ENCODE results near the gene PTS.

Gene PTS

DNA sequence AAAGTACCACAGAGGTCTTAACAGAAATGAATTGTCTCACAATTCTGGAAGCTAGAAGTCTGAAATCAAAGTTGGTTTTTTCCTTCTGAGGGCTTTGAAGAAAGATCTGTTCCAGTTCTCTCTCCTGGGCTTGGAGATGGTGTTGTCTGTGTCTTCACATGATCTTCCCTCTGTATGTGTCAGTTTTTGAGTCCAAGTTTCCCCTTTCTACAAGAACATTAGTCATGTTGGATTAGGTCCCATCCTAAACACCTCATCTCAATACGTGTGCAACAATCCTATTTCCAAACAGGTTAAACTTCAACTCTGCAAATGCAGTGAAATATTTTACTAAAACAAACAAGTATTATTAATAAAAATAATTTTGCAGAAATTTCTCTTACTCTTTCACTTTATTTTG is 3.1 kb upstream of the PTS start:
- no peak for DNase-seq

DNA sequence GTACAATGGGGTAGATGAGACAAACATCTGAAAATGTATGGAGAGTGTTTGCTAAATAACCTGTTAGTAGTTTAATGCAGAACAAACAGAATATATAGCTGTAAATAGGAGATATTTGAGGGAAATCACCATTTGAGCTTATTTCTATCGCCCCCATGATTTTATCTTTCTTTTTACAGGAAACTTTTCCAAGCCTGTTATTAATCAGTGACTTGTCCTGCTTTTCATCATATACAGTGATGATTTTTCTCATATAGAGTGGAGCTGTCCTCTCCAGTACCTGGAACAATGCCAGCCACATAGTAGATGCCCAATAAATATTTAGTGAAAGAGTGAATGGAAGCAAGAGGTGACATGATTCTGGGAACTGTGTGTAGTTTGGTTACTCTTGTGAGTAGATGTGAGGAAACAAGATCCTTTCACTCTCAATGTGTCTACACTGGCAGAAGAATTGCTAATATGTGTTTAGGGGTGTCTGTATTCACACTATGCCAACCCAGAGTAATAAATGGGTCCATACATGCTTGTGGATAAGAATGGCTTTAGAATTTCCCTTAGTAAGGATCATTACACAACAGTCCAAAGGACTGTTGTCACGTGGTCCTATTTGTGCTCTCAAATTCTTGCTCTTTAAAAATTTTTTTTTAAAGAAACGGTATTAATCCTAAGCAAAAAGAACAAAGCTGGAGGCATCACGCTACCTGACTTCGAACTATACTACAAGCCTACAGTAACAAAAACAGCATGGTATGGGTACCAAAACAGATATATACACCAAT is 2.3 kb upstream of the PTS start:
- no peak for DNase-seq

DNA sequence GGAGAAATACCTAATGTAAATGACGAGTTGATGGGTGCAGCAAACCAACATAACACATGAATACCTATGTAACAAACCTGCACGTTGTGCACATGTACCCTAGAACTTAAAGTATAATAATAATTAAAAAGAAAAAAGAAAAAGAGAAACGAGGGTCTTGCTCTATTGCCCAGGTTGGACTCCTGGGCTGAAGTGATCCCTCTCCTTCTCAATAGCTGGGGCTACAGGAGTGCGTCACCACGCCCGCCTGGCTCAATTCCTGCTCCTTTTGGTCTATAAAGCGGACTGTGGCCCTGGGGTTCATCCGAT is 521 bp upstream of the PTS start:
- DNase-seq = no peak

DNA sequence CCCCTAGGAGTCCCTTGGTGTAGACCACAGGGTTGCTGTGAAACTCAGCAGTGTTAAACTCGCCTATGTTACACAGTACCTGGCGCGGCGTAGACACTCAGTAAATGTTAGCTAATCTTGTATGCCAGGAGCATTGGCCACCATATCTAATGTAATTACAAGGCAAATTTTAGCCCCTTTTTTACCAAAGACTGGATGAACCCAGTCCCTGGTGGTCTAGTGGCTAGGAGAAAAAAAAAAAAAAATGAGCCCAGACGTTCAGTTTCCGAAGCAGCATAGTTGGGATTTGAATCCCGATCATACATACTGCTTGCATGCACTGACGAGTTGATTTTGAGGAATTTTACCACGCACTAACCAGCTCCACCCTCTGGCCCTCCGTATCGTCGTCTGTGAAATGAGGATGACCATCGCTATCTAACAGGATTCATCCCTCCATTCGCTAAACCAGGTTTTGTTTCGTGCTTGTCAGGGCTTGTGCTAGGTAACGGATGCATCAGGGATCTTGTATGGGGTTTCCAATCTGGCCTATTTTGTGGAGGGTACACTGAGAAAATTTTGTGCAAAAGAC is 688 bp downstream of the PTS start:
- DNase-seq = no peak

DNA sequence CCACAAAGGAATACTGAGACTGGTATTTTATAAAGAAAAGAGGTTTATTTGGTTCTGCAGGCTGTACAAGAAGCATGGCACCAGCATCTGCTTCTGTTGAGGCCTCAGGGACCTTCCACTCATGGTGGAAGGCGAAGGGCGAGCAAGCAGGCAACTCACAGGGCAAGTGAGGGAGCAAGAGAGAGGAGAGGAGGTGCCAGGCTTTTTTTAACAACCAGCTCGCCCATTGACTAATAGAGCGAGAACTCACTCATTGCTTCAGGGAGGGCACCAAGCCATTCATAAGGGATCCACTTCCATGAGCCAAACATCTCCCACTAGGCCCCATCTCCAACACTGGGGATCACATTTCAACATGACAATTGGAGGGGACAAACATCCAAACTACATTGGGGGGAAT is 1.2 kb downstream of the PTS start:
- no peak for DNase-seq

DNA sequence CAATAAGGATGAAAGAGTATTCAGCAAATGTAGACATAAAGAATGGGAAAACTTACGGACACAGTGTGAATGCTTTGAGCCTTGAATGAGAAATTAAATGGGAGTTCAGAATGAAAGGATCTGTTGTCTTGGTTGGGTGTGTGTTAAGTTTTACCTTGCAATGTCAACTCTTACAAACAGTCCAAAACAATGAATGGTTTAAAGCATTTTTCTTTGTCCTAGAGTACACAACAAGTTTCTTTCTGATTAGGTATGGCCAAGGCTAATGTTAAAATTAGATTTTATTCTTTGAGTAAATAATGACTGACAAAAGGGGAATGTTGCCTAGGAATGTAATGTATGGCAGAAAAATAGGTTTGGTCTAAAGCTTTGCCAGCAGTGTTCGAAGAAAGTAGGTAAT is 2.5 kb downstream of the PTS start:
- DNase-seq = no peak

DNA sequence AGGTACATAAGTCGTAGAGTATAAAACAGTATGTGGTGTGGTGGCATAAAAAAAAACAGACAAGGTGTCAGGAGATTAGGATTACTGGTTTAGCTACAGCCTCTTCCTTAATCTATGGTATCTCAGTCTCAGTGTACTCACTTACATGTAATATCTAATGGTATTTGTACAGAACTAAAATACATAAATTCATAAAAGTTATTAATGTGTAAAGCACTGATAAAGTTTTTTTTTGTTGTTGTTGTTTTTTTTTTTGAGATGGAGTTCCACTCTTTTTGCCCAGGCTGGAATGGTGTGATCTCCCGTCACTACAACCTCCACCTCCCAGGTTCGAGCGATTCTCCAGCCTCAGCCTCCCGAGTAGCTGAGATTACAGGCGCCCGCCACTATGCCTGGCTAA is 2.9 kb downstream of the PTS start:
- no peak for DNase-seq

DNA sequence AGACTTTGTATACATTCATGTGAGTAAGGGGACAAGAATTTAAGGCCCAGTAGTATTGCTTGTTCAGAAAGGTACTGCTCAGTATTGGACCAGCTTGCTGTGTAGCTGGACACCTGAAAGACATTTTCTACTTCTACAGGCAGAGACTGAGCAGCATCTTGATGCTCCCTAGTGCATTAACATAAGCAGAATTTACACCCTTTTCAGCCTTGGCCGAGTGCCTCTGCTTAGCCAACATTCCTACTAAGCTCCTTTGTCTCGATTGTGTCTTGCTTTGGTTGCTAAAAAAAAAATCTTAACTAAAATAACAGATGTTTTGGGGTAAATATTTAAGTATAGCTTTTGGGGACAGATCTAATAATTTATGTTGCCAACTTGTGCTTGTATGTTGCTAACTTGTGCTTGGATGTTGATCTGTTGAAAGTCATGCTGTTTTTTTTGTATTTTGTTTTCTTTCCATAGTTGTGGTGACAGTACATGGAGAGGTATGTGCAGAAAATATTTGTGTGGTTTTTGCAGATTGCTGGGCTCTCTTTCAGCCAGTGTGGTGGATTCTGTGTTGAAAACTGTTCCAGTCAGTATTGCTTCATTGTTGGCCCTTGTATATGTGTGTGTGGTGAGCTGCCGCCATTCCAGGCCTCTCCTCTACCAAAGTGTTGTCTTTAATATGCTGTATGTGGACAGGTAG is 3.7 kb downstream of the PTS start:
- no peak for DNase-seq

DNA sequence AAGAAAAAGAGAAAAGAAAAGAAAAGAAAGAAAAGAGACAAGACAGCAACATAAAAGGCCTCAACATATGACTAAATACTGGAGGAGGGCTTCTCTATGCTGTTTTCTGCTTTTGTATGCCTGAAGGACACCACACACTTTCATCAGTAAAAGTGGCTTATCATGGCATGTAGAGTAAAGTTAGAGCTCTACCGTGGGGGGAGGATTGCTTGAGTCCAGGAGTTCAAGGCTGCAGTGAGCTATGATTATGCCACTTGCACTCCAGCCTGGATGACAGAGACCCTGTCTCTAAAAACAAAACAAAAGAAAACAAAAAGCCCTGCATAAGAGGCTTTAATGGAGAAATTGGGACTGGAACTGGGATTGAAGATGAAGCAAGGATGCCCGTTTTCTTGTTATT is 5.7 kb downstream of the PTS start:
- no peak for DNase-seq

DNA sequence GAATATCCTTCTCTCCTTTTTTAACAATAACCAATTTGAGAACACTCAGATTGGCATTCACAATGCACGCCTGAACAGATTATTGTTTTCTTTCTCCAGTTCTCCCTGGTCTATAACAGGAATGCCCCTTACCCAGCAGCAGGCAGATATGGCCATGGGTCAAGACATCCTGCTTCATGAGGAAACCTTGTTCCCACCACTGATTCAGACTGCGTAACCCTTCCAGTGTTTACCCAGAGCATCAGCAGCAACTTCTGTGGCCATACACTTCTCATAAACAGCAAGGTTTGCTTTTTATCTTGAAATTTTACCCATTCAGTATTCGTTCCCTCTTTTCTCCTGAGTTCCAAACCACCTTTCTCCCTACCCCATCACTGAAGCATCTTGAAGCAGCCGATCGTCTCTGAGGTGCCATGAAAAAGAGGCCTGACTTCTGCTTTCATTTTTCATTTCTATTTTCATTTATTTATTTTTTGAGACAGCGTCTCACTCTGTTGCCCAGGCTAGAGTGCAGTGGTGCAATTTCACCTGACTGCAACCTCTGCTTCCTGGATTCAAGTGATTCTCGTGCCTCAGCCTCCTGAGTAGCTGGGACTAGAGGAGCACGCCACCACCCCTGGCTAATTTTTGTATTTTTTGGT is 9.6 kb downstream of the PTS start:
- no peak for DNase-seq

DNA sequence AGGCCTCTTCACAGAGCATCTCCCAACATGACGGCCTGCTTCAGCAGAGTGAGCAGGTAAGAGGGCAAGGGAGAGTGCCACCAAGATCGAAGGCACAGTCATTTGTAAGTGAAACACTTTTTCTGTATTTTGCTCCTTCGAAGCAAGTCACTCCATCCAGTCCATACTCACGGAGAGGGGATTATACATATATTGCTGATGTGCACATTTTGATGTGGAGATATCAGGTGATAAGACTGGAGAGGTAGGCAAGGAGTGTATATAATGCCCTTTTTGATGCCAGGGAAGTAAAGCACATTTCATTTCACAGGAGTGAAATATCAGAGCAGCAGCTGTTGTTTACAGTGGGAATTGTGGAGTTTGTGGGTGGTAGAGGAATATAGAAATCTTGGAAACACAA is 11.2 kb downstream of the PTS start:
- no peak for DNase-seq

DNA sequence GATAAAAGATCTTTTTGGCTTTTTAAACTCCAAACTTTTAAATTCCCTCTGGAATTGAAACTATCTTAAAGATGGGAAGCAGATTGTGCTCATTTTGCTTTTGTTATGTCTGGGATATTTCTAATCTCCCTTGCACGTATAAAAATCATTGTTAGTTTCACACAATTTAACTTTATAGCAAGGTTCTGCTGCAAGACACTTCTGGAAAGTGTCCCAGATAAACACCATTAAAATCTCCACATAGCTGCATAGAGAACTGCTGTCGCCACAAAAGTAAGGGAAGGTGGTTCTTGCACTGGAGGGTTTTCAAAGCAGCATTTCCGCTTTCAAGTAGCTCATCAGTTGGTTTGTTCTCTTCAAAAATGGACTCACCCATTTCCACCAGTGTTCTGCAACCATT is 11.8 kb downstream of the PTS start:
- no peak for DNase-seq

DNA sequence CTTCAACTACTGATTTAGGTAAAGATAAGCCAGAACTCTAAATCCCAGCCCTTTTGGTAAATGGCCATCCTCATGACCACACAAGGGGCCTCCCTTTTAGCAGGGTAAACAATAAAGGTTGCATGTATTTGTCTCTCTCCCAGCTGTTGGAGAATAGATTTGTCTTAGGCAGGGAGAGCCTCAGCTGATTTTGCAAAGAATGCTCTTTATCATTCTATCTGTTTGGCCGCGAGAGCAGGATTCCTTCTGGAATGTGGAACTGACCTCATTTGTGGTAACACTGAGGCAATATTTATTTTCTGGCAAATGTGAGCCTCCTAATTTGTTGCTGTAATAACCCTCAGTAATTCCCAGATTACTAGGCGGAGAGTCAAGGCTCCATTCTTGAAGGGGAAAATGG is 15.3 kb downstream of the PTS start:
- DNase-seq = no peak

DNA sequence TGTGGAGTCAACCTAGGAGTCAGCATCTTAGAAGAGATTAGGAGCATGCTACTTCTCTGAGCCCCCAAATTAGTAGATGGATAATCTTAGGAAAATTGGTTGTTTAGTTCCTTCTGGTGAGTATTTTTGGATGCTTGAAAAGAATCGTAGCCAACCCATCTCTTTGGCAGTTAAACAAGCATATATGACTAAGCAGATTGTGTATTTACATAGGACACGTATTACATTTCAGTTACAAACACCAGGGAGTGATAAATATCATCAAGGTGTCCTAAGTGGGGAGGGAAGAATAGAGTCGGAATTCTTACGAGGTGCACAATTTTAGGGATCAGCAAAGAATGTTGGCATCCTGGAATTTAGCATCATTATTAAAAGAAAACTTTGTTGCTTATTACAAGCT is 21.0 kb downstream of the PTS start:
- DNase-seq = no peak

DNA sequence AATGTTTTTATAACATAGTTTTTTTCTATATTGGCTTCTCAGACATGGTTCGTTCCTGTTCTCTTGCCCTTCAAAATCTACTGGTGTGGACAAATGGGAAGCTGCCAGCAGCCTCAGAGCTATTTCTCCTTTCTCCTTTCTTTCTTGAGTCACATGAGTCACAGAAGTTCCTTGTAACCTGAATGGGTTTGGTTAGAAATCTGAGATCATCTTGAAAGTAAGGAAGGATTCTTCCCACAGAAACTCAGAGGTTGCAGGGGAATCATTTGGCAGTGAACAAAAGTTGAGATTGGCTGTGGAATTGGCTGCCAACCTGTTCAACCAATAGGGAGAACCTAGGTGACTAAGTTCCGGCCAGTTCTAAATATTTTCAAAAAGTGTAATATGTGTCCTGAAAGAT is 22.0 kb downstream of the PTS start:
- DNase-seq = no peak

DNA sequence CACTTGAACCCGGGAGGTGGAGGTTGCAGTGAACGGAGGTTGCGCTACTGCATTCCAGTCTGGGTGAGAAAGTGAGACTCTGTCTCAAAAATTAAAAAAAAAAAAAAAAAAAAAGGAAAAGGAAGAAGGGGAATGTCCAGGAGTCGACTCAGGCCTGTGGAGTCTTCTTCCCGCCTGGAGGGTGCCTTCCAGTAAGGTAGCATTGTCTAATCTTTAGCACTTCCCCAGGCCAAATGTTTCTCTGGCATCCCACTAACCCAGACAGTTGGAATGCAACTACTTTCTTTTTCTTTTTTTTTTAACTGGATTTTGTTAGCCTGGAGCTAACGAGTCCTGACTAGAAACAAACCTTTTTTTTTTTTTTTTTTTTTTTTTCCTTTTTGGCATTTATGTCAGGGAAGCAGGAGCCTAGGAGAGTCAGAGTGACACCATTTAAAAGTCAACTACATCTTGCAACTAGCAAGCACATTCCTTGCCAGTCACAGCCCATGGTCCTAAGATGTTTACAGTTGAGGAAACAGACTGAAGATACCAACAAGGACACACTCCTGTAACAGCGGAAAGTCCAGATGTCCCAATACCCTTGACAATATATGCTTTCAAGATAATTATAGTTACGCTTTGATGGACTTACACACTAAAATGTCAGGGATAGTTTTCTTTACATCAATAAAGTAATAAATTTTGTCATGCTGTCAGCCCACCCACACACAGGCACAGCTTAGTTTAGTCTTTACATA is 23.8 kb downstream of the PTS start:
- no peak for DNase-seq

DNA sequence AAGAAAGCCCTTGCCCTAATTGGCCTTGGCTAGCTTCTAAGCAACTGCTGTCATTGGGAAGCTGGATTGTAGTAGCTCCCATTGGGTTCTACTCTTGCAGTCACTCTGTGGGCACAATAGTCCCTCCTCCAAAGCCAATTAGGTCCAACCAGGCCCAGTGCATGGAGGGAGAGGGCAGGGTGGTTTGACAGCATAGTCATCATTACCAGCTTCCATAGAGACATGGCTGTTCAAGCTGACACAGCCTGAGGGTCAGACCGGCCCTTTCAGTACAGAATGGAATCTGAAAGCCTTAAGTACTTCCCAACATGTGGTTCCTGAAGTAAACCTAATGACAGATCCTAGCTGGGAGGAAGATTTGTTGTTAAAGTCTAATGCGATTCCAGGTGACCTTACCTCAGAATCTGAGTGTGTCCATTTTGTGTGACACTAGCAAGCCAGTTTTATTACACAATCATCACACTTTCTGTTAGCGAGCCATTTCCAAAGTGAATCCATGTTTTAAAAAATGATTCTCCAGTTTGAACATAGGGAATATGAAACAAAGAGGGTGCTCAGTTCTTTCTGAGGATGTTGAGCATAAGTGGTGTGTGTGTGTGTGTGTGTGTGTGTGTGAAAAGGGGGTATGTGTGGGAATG is 27.5 kb downstream of the PTS start:
- DNase-seq = no peak

DNA sequence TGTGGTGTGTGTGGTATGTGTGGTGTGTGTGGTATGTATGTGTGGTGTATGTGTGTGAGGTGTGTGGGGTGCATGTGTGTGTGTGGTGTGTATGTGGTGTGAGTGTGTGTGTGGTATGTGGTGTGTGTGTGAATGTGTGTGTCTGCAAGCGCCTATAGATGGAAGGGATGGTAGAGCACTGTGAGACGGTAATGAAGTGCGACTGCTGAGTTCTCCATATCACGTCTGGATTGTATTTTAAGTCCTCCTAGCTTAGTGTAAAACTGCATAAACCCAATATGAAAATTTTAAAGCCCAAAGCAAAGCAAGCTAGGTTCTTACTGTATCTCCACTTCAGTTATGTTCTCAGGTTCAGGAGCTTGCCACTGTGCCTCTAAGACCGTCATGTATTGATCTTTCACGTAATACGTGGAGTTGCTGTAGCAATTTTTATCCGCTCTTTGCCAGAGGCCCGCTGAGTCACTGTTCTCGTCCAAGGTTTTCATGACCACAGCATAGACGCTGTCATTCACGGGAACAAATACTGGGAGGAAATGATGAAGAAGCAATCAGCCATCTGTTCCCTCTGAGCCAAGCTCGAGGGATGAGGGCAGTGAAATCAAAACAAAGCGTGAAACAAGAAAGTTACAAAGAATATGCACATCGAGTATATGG is 29.0 kb downstream of the PTS start:
- no peak for DNase-seq

DNA sequence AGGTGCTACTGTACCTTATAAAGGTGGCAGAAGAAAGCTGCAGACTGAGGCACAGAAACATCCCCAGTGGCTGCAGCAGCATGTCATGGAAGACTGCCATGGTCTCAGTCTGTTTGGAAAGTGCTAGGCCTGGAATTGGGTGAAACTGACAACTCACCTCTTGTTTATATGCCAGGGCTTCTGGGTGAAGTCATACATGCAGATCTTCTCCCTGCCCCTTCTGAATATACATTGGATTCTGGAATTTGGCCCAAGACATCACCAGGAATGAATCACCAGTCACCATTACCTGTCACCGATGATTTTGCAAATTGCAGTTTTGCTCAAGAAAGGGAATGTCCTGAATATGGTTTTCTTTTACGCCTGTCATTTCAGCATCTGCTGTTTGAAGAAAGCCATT is 34.3 kb downstream of the PTS start, which contains the start of gene PLET1:
Gene PLET1, minus strand, starts transcription at position 371 of the 400 bp plus-strand sequence. Its CDS starts 271 bp downstream, at position 100.
- DNase-seq = no peak

DNA sequence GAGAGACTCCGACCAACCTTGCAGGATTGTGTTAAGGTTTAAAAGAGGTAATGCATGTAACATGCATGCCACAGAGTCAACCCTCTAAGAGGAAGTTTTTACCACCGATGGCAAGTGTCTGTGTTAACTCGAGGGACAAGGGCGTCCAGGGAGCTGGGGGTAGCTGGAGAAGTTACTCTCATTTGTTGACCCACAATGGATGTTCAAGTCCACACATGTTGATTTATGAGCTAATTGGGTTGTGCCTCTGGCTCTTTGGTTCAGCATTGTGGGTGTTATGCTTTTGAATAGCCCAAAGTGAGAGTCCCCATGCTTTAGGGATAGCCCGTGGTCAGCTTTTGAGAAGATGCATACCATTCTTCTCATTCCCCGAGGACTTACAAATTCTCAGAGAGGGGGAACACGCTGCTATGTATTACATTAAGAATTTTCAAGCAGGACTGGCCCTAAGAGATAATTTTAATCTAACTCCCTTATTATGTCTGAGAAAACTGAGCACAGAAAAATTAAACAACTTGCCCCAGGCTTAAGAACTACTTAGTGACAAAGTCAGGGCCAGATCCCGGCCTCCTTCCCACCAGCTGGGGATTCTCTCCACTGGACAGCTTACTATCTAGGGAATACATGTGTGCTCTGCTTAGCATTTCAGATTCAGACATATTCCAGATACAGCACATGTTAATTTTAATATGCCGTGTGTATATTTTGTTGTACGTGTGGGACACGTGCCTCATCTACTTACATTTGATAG is 39.6 kb downstream of the PTS start:
- no peak for DNase-seq

DNA sequence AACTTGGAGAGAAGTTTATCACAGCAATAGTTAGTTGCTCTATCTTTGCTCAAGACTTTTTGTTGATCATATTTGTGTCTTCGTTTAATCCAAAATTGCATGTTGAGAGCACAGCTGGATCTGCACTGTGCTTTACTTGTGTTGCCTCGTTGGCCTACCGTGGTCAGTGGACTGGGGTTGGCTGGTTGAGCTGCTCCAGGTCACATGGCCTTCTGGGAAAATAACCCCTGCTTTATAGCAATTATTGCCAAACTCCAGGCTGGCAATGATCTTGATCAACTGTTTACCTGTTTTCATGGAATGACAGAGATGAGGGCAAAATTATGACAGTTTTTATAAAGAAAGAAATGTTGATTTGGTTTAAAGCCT is 40.2 kb downstream of the PTS start:
- no peak for DNase-seq

DNA sequence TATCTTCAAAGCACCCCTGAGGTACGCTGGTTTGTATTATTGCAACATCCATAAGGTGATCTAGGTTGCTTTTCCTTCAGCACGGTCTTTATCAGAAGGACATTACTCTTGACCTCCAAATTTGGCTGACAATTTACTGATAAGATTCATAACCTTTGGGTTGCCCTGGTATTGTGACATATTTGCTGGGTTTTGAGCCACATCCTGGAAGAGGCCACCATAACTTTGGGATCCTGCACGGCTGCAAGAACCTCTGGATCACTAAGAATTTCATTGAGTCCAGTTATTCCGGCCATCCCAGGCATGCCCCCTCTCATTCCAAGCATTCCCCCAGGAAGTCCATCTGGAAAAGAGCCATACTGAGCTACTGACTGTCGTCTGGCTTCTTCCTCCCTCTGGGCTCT is 41.0 kb downstream of the PTS start:
- DNase-seq = no peak
